B cell (primary cell): Measurements from ENCODE around the gene EBF3. TPM values are rescaled to one million over a fixed set of nuclear protein-coding genes. Genes with fewer than 3 reads are reported as not detected.

Experiments
- ATAC-seq: fragments of 200-7000 bp; cut with Tn5 transposase; one replicate; pipeline ENCODE4 v1.10.0; 2021; ENCODE audit warnings: low read depth, mild to moderate bottlenecking, moderate number of reproducible peaks, moderate library complexity
- CTCF ChIA-PET: fragments of 350-600 bp; sonication (Branson Sonifier 250); formaldehyde crosslinking; loops from one replicate; lab custom pipeline; 2021; ENCODE audit warnings: antibody characterized with exemption, inconsistent platforms; lab: Charles Lee
- POLR2A ChIA-PET: fragments of 350-600 bp; sonication (Branson Sonifier 250); formaldehyde crosslinking; loops from one replicate; lab custom pipeline; 2021; ENCODE audit warnings: antibody characterized with exemption; lab: Charles Lee
- DNase-seq: peaks from one replicate; pipeline ENCODE4 v3.0.0; 2013
- H2AFZ ChIP-seq: 2 replicates; pipeline ENCODE4 v1.6.1; 2012; ENCODE audit warnings: mild to moderate bottlenecking, low read depth, low read length; ENCODE audit not compliant: insufficient read depth, poor library complexity, severe bottlenecking
- H3K27ac ChIP-seq, 2 donors: 1 replicate in 1 of 2; 2 replicates in 1 of 2; pipeline ENCODE4 v1.5.1; 2012 to 2013; ENCODE audit warnings: low read length in 2 of 2, mild to moderate bottlenecking in 2 of 2, moderate library complexity in 1 of 2
- H3K27me3 ChIP-seq, 4 experiments: fragments of 200-600 bp in 1 of 4; sonication (generic) in 1 of 4; replicated peaks in 1 of 4; 1 replicate in 2 of 4; 2 replicates in 2 of 4; pipeline versions ENCODE4 v1.6.1 to v1.7.0; 2013 to 2016; ENCODE audit warnings: low read length in 3 of 4, mild to moderate bottlenecking in 2 of 4, mixed read lengths in 1 of 4, moderate library complexity in 1 of 4; ENCODE audit not compliant: insufficient read depth in 4 of 4, control insufficient read depth in 3 of 4; ENCODE audit errors: control extremely low read depth in 1 of 4
- H3K36me3 ChIP-seq, 2 experiments: replicated peaks in 1 of 2; 1 replicate in 1 of 2; 2 replicates in 1 of 2; pipeline versions ENCODE4 v1.6.1 to v1.7.1; 2013; ENCODE audit warnings: low read length in 1 of 2; ENCODE audit not compliant: insufficient read depth in 2 of 2, control insufficient read depth in 1 of 2; ENCODE audit errors: control extremely low read depth in 1 of 2, extremely low read depth in 1 of 2
- H3K4me1 ChIP-seq, 2 donors: fragments of 200-600 bp in 1 of 2; sonication (generic) in 1 of 2; 1 replicate in 1 of 2; 2 replicates in 1 of 2; pipeline versions ENCODE4 v1.5.1 to v1.6.1; 2013 to 2017; ENCODE audit warnings: low read length in 2 of 2; ENCODE audit not compliant: control insufficient read depth in 2 of 2, insufficient read depth in 2 of 2
- H3K4me2 ChIP-seq: replicated peaks from 2 replicates; pipeline ENCODE3; 2012; ENCODE audit warnings: mild to moderate bottlenecking, low read depth, low read length; ENCODE audit not compliant: poor library complexity, severe bottlenecking
- H3K4me3 ChIP-seq, 5 experiments: fragments of 200-600 bp in 1 of 5; sonication (generic) in 1 of 5; 1 replicate in 3 of 5; 2 replicates in 2 of 5; pipeline versions ENCODE4 v1.5.1 to v1.7.0; 2011 to 2016; ENCODE audit warnings: low read length in 4 of 5, mild to moderate bottlenecking in 4 of 5, low read depth in 2 of 5, control low read depth in 1 of 5, moderate library complexity in 1 of 5; ENCODE audit not compliant: insufficient read depth in 1 of 5; ENCODE audit errors: control extremely low read depth in 1 of 5, extremely low read depth in 1 of 5
- H3K79me2 ChIP-seq: fragments of 200-600 bp; sonication (generic); one replicate; pipeline ENCODE4 v1.6.0; 2016; ENCODE audit warnings: low read length; ENCODE audit not compliant: control insufficient read depth, insufficient read depth
- H3K9ac ChIP-seq: fragments of 200-600 bp; sonication (generic); 2 replicates; pipeline ENCODE4 v1.6.1; 2017; ENCODE audit warnings: mild to moderate bottlenecking, low read length, moderate library complexity
- H3K9me3 ChIP-seq, 3 donors: one replicate each; pipeline versions ENCODE4 v1.6.1 to v1.7.1; 2013; ENCODE audit warnings: low read length in 2 of 3; ENCODE audit not compliant: control insufficient read depth in 2 of 3, insufficient read depth in 1 of 3; ENCODE audit errors: control extremely low read depth in 1 of 3
- H4K20me1 ChIP-seq: 2 replicates; pipeline ENCODE4 v1.6.0; 2012; ENCODE audit warnings: mild to moderate bottlenecking, low read length; ENCODE audit not compliant: insufficient read depth, control insufficient read depth, poor library complexity, severe bottlenecking
- H3K27ac Mint-ChIP-seq: one replicate; pipeline ENCODE4 v1.8.0; 2021; ENCODE audit warnings: mixed read lengths
- H3K27me3 Mint-ChIP-seq: one replicate; pipeline ENCODE4 v1.8.0; 2021; ENCODE audit warnings: mixed read lengths
- H3K4me1 Mint-ChIP-seq: one replicate; pipeline ENCODE4 v1.8.0; 2021; ENCODE audit warnings: mixed read lengths
- H3K4me3 Mint-ChIP-seq: one replicate; pipeline ENCODE4 v1.8.0; 2021; ENCODE audit warnings: mixed read lengths
- H3K9me3 Mint-ChIP-seq: one replicate; pipeline ENCODE4 v1.8.0; 2022; ENCODE audit warnings: mixed read lengths; ENCODE audit not compliant: insufficient read depth
- EZH2 ChIP-seq: IDR thresholded peaks from 2 replicates; pipeline ENCODE4 v1.6.1; 2012; ENCODE audit warnings: borderline replicate concordance, low read depth, mild to moderate bottlenecking, moderate library complexity, low read length; ENCODE audit not compliant: insufficient read depth, poor library complexity, severe bottlenecking
- WGBS: methylation state at CpG from one replicate; pipeline ENCODE4 v1.1.5; 2013; ENCODE audit warnings: missing lambda C conversion rate; ENCODE audit not compliant: insufficient coverage; 5-methylcytosine and 5-hydroxymethylcytosine counted together
- intact Hi-C: fragments of 100-400 bp; cut with micrococcal nuclease; formaldehyde crosslinking; loops from one replicate; pipeline ENCODE4 v1.10.0; 2022
- polyA plus RNA-seq: library from polyadenylated mRNA; depleted of rRNA; stranded (reverse); fragments of >200 nt; gene quantifications from 2 replicates; pipeline ENCODE4 v1.2.3, GENCODE V29; 2012
- total RNA-seq, 2 donors: library from RNA; stranded (reverse); fragments of 120-200 nt in 1 of 2; gene quantifications; 1 replicate in 1 of 2; 2 replicates in 1 of 2; pipeline versions ENCODE4 v1.2.3 to v1.2.4, GENCODE V29; 2013 to 2022
- TF ChIP-seq, protein P1 (sequence below): fragments of 200-600 bp; IDR thresholded peaks from one replicate; pipeline ENCODE4 v1.8.0; 2022; ENCODE audit warnings: antibody characterized with exemption, mild to moderate bottlenecking

The EBF3 gene
- total and polyA plus RNA-seq, 2 donors (not counting 1 experiment from before 2014, with no cell fraction given), result not detected

DNA sequence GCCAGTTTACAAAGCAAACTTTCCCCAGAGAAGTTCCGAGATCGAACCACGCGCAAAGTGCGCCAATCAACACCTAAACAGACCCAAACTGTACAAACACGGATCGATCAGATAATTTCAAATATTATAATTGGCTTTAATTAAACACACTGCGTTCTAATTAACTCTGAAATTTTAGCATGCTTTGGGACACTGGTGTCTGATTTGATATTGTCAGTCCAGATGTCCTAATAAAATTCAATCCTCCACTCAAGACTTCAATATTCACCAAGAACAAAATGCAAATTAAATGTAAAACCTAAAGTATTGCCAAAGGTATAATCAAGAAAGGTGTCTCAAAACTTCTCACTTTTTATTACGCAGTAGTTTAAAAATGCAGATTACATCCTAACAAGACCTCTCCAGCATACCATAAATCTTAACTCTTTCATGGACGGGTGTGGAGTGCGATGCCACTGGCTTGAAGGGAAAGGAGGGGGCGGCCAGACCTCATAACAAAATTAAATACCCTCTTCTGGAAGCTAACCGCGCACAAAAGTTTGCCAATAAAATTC is 5.9 kb upstream of the EBF3 start:
- peak overlapping the region; percentile 46 for H3K27ac Mint-ChIP-seq
- H3K4me3 Mint-ChIP-seq, result no peak overlapping the region
- peaks cover 2 to 68% (median 14%) of the 10 kb centered on the region in 3 donors for H3K9me3 ChIP-seq
- peaks cover 11 to 49% of the 10 kb centered on the region in 2 donors for H3K4me1 ChIP-seq
- POLR2A ChIA-PET, result no interaction called here
- no peaks in the 10 kb centered on the region for H3K9me3 Mint-ChIP-seq
- H3K36me3 ChIP-seq, result no peaks in the 10 kb centered on the region
- no peak overlapping the region for H3K4me2 ChIP-seq
- peaks cover 48% of the 10 kb centered on the region for H3K27me3 Mint-ChIP-seq
- no peak overlapping the region for H3K4me3 ChIP-seq
- H2AFZ ChIP-seq, result no peak overlapping the region
- no CpG with 5 or more reads among the region's 14 CpGs for WGBS
- DNase-seq (no peak), ATAC-seq (no peak)
- H4K20me1 ChIP-seq, result no peaks in the 10 kb centered on the region
- no peaks in the 10 kb centered on the region for H3K79me2 ChIP-seq
- H3K27ac ChIP-seq, result no peak overlapping the region
- H3K27me3 ChIP-seq, result peaks cover 0 to 87% (median 76%) of the 10 kb centered on the region in 4 experiments
- H3K4me1 Mint-ChIP-seq, result peaks cover 13% of the 10 kb centered on the region
- no peak overlapping the region for H3K9ac ChIP-seq
- CTCF ChIA-PET, result interaction anchor here (1.4 to 3.2 kb wide), 2 partner anchors 937 to 1708 kb away, joined by 3 to 18 read pairs; no protein-coding TSS in a partner anchor
- intact Hi-C loops, result loop anchor here (5.0 to 10.0 kb wide), 2 partner anchors 1705 to 1758 kb away; no protein-coding TSS in a partner anchor
- no peak for TF ChIP-seq EZH2
- TF ChIP-seq, protein P1, sequence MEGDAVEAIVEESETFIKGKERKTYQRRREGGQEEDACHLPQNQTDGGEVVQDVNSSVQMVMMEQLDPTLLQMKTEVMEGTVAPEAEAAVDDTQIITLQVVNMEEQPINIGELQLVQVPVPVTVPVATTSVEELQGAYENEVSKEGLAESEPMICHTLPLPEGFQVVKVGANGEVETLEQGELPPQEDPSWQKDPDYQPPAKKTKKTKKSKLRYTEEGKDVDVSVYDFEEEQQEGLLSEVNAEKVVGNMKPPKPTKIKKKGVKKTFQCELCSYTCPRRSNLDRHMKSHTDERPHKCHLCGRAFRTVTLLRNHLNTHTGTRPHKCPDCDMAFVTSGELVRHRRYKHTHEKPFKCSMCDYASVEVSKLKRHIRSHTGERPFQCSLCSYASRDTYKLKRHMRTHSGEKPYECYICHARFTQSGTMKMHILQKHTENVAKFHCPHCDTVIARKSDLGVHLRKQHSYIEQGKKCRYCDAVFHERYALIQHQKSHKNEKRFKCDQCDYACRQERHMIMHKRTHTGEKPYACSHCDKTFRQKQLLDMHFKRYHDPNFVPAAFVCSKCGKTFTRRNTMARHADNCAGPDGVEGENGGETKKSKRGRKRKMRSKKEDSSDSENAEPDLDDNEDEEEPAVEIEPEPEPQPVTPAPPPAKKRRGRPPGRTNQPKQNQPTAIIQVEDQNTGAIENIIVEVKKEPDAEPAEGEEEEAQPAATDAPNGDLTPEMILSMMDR, result no peak

DNA sequence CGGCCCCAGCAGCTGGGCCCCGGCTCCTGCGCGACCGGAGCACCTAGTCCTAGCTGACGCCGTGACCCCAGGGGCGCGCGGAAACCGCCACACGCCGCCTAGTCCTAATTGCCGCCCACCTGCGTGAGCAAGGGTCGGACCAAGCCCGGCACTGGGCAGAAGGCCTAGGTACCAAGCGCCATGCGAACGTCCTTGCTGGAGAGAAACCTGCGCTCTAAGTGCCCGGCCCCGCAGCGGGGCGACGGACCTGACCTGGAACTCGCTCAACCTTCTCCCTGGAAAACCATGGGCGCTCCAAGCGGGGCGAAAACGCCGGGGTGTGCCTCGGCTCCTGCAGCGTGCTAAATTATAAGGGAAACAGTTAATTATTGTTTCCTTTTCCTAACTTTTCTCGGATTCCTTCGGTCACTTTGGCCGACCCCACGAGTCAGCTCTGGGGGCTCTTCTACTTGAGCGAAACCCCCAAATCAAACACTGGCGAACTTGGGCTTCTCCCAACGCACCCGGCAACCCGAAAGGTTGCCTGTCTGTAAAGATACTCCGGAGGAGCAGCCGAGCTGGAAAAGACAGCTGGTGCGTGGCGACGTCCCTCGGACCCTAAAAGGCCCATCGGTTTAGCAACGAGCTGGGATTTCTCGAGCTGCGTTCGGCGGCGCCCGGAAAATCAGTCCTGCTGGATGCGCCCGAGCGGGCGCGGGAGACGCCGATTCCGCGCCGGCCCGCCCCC is 5.3 kb upstream of the EBF3 start:
- ChIA-PET CTCF (interaction anchor here (3.2 kb wide), 1 partner anchor 936 kb away, joined by 18 read pairs; no protein-coding TSS in a partner anchor), POLR2A (no interaction called here)
- H3K9me3 Mint-ChIP-seq, result no peaks in the 10 kb centered on the region
- WGBS, result 9% methylated on average over 65 of the region's 68 CpGs
- Histone ChIP-seq H3K9me3 (peaks cover 2 to 70% (median 14%) of the 10 kb centered on the region in 3 donors), H3K4me3 (no peak overlapping the region), H3K4me1 (peaks cover 17 to 55% of the 10 kb centered on the region in 2 donors), H3K79me2 (no peaks in the 10 kb centered on the region), H2AFZ (no peak overlapping the region), H4K20me1 (no peaks in the 10 kb centered on the region), H3K27ac (no peak overlapping the region), H3K27me3 (peaks cover 0 to 87% (median 75%) of the 10 kb centered on the region in 4 experiments), H3K9ac (no peak overlapping the region), H3K4me2 (no peak overlapping the region), H3K36me3 (no peaks in the 10 kb centered on the region)
- no peak for TF ChIP-seq EZH2
- TF ChIP-seq, protein P1, result no peak
- no peak overlapping the region for H3K4me3 Mint-ChIP-seq
- no peak for ATAC-seq
- DNase-seq, result peak; percentile 21
- H3K27me3 Mint-ChIP-seq, result peaks cover 45% of the 10 kb centered on the region
- peaks cover 15% of the 10 kb centered on the region for H3K4me1 Mint-ChIP-seq
- intact Hi-C loops, result no loop called here
- peak overlapping the region; percentile 46 for H3K27ac Mint-ChIP-seq
